ENCODE results near the gene ARHGEF2.

DNA sequence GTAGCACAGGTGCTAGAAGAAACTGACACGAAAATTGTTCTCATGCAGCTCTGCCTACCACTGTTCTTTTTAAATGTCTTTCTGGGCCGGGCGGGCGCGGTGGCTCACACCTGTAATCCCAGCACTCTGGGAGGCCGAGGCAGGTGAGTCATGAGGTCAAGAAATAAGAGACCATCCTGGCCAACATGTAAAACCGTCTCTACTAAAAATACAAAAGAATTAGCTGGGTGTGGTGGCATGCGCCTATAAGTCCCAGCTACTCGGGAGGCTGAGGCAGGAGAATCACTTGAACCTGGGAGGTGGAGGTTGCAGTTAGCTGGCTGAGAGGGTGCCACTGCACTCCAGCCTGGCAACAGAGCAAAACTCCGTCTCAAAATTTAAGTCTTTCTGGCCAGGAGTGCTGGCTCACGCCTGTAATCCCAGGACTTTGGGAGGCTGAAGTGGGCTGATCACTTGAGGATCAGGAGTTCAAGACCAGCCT is 66.3 kb downstream of the ARHGEF2 start:
- TF ChIP-seq, protein P1, sequence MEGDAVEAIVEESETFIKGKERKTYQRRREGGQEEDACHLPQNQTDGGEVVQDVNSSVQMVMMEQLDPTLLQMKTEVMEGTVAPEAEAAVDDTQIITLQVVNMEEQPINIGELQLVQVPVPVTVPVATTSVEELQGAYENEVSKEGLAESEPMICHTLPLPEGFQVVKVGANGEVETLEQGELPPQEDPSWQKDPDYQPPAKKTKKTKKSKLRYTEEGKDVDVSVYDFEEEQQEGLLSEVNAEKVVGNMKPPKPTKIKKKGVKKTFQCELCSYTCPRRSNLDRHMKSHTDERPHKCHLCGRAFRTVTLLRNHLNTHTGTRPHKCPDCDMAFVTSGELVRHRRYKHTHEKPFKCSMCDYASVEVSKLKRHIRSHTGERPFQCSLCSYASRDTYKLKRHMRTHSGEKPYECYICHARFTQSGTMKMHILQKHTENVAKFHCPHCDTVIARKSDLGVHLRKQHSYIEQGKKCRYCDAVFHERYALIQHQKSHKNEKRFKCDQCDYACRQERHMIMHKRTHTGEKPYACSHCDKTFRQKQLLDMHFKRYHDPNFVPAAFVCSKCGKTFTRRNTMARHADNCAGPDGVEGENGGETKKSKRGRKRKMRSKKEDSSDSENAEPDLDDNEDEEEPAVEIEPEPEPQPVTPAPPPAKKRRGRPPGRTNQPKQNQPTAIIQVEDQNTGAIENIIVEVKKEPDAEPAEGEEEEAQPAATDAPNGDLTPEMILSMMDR (IDR thresholded peaks at IDR 0.05 in 4 of 5, conservative IDR thresholded peaks at IDR 0.05 in 1 of 5): no peak
- no peak for TF ChIP-seq POLR2A (IDR thresholded peaks at IDR 0.05)
